Activated CD4-positive, alpha-beta memory T cell treated with anti-CD3 and anti-CD28 coated beads for 36 hours (primary cell): Measurements from ENCODE around the gene M1AP. TPM values are rescaled to one million over a fixed set of nuclear protein-coding genes. Genes with fewer than 3 reads are reported as not detected.

Experiments
- CTCF ChIA-PET: fragments of 350-600 bp; sonication (Branson Sonifier 250); formaldehyde crosslinking; loops from one replicate; lab custom pipeline; 2021; ENCODE audit warnings: antibody characterized with exemption, inconsistent platforms; lab: Charles Lee
- POLR2A ChIA-PET: fragments of 350-600 bp; sonication (Branson Sonifier 250); formaldehyde crosslinking; loops from one replicate; lab custom pipeline; 2021; ENCODE audit warnings: antibody characterized with exemption; lab: Charles Lee
- DNase-seq: peaks from one replicate; pipeline ENCODE4 v3.0.0-alpha.2; 2020
- H3K27ac Mint-ChIP-seq: one replicate; pipeline ENCODE4 v1.8.0; 2021; ENCODE audit warnings: mixed read lengths
- H3K27me3 Mint-ChIP-seq: one replicate; pipeline ENCODE4 v1.8.0; 2021; ENCODE audit warnings: mixed read lengths
- H3K36me3 Mint-ChIP-seq: one replicate; pipeline ENCODE4 v1.8.0; 2021; ENCODE audit warnings: mixed read lengths
- H3K4me1 Mint-ChIP-seq: one replicate; pipeline ENCODE4 v1.8.0; 2021; ENCODE audit warnings: low read depth, mixed read lengths
- H3K4me3 Mint-ChIP-seq: one replicate; pipeline ENCODE4 v1.8.0; 2021; ENCODE audit warnings: mild to moderate bottlenecking, mixed read lengths
- H3K9me3 Mint-ChIP-seq: one replicate; pipeline ENCODE4 v1.8.0; 2021; ENCODE audit warnings: mixed read lengths
- intact Hi-C: fragments of 100-400 bp; cut with micrococcal nuclease; formaldehyde crosslinking; loops from one replicate; pipeline ENCODE4 v1.15.1; 2023
- total RNA-seq, 2 experiments: library from RNA; stranded (reverse); gene quantifications; one replicate each; pipeline ENCODE4 v1.2.3, GENCODE V29; 2021

M1AP gene
- total RNA-seq, 2 experiments from 2014 or later: not detected

- Mint-ChIP-seq H3K4me3 (no peak overlapping the region), H3K4me1 (peaks cover 5% of the 10 kb centered on the region), H3K27ac (no peak overlapping the region), H3K36me3 (peaks cover 4% of the 10 kb centered on the region), H3K27me3 (peaks cover 11% of the 10 kb centered on the region), H3K9me3 (no peaks in the 10 kb centered on the region)
- ChIA-PET POLR2A (no interaction called here), CTCF (no interaction called here)
- DNase-seq: no peak
- intact Hi-C loops: no loop called here
Measured at GRCh38 chr2:74559912-74560311, 88.2 kb downstream of the M1AP start.

- H3K27me3 Mint-ChIP-seq: peaks cover 9% of the 10 kb centered on the region
- no peak overlapping the region for H3K4me3 Mint-ChIP-seq
- no peaks in the 10 kb centered on the region for H3K9me3 Mint-ChIP-seq
- peaks cover 8% of the 10 kb centered on the region for H3K4me1 Mint-ChIP-seq
- ChIA-PET CTCF (interaction anchor here (1.8 kb wide), 1 partner anchor 26 kb away, joined by 4 read pairs; no protein-coding TSS in a partner anchor), POLR2A (no interaction called here)
- intact Hi-C loops: no loop called here
- DNase-seq: no peak
- no peak overlapping the region for H3K27ac Mint-ChIP-seq
- peaks cover 4% of the 10 kb centered on the region for H3K36me3 Mint-ChIP-seq
Measured at GRCh38 chr2:74558284-74559230, 89.6 kb downstream of the M1AP start.

GRCh38 chr2:74556831-74557370 lies 91.2 kb downstream of the M1AP start:
- CTCF ChIA-PET: interaction anchor here (1.8 kb wide), 1 partner anchor 25 kb away, joined by 4 read pairs; no protein-coding TSS in a partner anchor
- Mint-ChIP-seq H3K27ac (no peak overlapping the region), H3K9me3 (no peaks in the 10 kb centered on the region), H3K27me3 (peaks cover 6% of the 10 kb centered on the region), H3K36me3 (peaks cover 4% of the 10 kb centered on the region), H3K4me1 (peaks cover 11% of the 10 kb centered on the region), H3K4me3 (no peak overlapping the region)
- no peak for DNase-seq
- POLR2A ChIA-PET: interaction anchor here (1.2 kb wide), 1 partner anchor 10 kb away, joined by 3 read pairs; no protein-coding TSS in a partner anchor
- intact Hi-C loops: no loop called here

- Mint-ChIP-seq H3K27me3 (peaks cover 3% of the 10 kb centered on the region), H3K9me3 (no peaks in the 10 kb centered on the region), H3K4me3 (peak overlapping the region; percentile 95), H3K36me3 (peaks cover 4% of the 10 kb centered on the region), H3K27ac (no peak overlapping the region), H3K4me1 (peaks cover 11% of the 10 kb centered on the region)
- ChIA-PET CTCF (interaction anchor here (2.6 kb wide), 1 partner anchor 32 kb away, joined by 16 read pairs; no protein-coding TSS in a partner anchor), POLR2A (interaction anchor here (0.6 to 1.2 kb wide), 2 partner anchors 11 to 398 kb away, joined by 3 read pairs; no protein-coding TSS in a partner anchor)
- intact Hi-C loops: no loop called here
- DNase-seq: no peak
Measured at GRCh38 chr2:74556159-74556558, 92.0 kb downstream of the M1AP start.

- ChIA-PET CTCF (interaction anchor here (0.7 to 2.6 kb wide), 3 partner anchors 11 to 33 kb away, joined by 3 to 16 read pairs (median 4); no protein-coding TSS in a partner anchor), POLR2A (interaction anchor here (0.6 to 1.3 kb wide), 4 partner anchors 11 to 399 kb away, joined by 3 to 9 read pairs (median 4); no protein-coding TSS in a partner anchor)
- H3K36me3 Mint-ChIP-seq: peaks cover 4% of the 10 kb centered on the region
- H3K4me1 Mint-ChIP-seq: peaks cover 11% of the 10 kb centered on the region
- no peaks in the 10 kb centered on the region for H3K9me3 Mint-ChIP-seq
- H3K27ac Mint-ChIP-seq: no peak overlapping the region
- intact Hi-C loops: loop anchor here (2.0 kb wide), 2 partner anchors 15 to 73 kb away; partner anchors contain the start of genes CCDC142 and TTC31
- peaks cover 3% of the 10 kb centered on the region for H3K27me3 Mint-ChIP-seq
- H3K4me3 Mint-ChIP-seq: peak overlapping the region; percentile 95
- no peak for DNase-seq
Measured at GRCh38 chr2:74555610-74556103, 92.5 kb downstream of the M1AP start.

GRCh38 chr2:74554820-74555531 lies 93.2 kb downstream of the M1AP start:
- Mint-ChIP-seq H3K4me3 (peak overlapping the region; percentile 95), H3K36me3 (peaks cover 4% of the 10 kb centered on the region), H3K4me1 (peaks cover 8% of the 10 kb centered on the region), H3K27ac (peak overlapping the region; percentile 91), H3K9me3 (no peaks in the 10 kb centered on the region), H3K27me3 (peaks cover 6% of the 10 kb centered on the region)
- DNase-seq: peak; percentile 57
- CTCF ChIA-PET: interaction anchor here (0.7 to 2.6 kb wide), 4 partner anchors 10 to 34 kb away, joined by 3 to 16 read pairs (median 4); no protein-coding TSS in a partner anchor
- intact Hi-C loops: loop anchor here (1.0 to 2.0 kb wide), 4 partner anchors 16 to 72 kb away; partner anchors contain the start of genes AUP1, CCDC142, HTRA2 and TTC31
- POLR2A ChIA-PET: interaction anchor here (1.2 to 1.3 kb wide), 2 partner anchors 12 to 24 kb away, joined by 4 to 9 read pairs; no protein-coding TSS in a partner anchor

GRCh38 chr2:74553892-74554819 lies 94.0 kb downstream of the M1AP start, which contains the start of the genes DOK1 and LOXL3:
Gene DOK1, plus strand, starts transcription at chr2:74554720. Its CDS starts 35 bp downstream, at chr2:74554755.
Gene LOXL3, minus strand, starts transcription at chr2:74553942. Its CDS starts 1,308 bp downstream, at chr2:74552634.
- intact Hi-C loops: loop anchor here (1.0 to 2.0 kb wide), 4 partner anchors 17 to 71 kb away; partner anchors contain the start of genes AUP1, CCDC142, HTRA2 and TTC31
- Mint-ChIP-seq H3K4me1 (peaks cover 8% of the 10 kb centered on the region), H3K4me3 (peak within 1 kb of the TSS; percentile 95), H3K27me3 (peaks cover 10% of the 10 kb centered on the region), H3K9me3 (no peaks in the 10 kb centered on the region), H3K27ac (peak within 1 kb of the TSS; percentile 91), H3K36me3 (peaks cover 4% of the 10 kb centered on the region)
- POLR2A ChIA-PET: interaction anchor here (1.2 to 1.8 kb wide), 3 partner anchors 12 to 23 kb away, joined by 4 to 9 read pairs (median 5); no protein-coding TSS in a partner anchor
- peak; percentile 87 for DNase-seq
- CTCF ChIA-PET: interaction anchor here (1.3 to 2.6 kb wide), 2 partner anchors 9 to 34 kb away, joined by 3 to 16 read pairs; no protein-coding TSS in a partner anchor

GRCh38 chr2:74552914-74553811 lies 95.0 kb downstream of the M1AP start:
- peaks cover 4% of the 10 kb centered on the region for H3K36me3 Mint-ChIP-seq
- ChIA-PET POLR2A (interaction anchor here (1.8 kb wide), 1 partner anchor 14 kb away, joined by 5 read pairs; no protein-coding TSS in a partner anchor), CTCF (interaction anchor here (1.3 kb wide), 1 partner anchor 8 kb away, joined by 3 read pairs; no protein-coding TSS in a partner anchor)
- H3K4me1 Mint-ChIP-seq: peaks cover 13% of the 10 kb centered on the region
- H3K9me3 Mint-ChIP-seq: no peaks in the 10 kb centered on the region
- H3K27ac Mint-ChIP-seq: no peak overlapping the region
- peaks cover 13% of the 10 kb centered on the region for H3K27me3 Mint-ChIP-seq
- intact Hi-C loops: no loop called here
- H3K4me3 Mint-ChIP-seq: peak overlapping the region; percentile 61
- no peak for DNase-seq
